Measurements from ENCODE around the gene PROSER1. TPM values are rescaled to one million over a fixed set of nuclear protein-coding genes. Genes with fewer than 3 reads are reported as not detected.
"Not testable (repeated sequence)": the region's sequence is repeated elsewhere in the genome, so short reads cannot be mapped to it uniquely, and the experiment has no call there.

PROSER1 gene
- total RNA-seq, 2 experiments from 2014 or later, result 47.3 to 51.2 TPM

DNA sequence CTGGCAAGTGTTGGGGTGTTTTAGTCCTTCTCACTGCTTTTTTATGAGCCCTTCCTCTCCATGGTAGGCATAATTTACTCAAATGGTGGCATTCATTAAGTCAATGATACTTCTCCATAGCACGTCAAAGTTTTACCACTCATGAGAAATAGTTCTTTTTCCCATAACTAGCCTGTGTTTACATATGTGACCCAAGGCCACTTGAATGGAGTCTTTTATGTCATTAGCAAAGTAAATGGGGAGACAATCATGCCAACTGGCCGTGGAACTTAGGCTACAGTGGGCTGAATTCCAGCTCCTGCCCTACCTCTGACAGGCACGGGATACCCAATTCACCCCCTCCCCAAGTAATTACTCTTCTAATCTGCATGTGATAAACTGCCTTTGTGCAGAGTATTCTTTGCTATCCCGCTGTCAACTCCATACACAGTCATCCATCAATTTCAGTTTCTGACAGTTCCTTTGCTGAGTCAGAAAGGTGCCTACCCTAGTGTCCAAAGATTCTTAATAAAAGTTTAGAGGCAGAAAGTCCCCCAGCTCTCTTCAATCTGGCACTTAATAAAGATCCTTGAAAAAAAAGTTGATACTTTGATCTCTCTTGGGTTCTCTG is 16.9 kb downstream of the PROSER1 start:
- DNase-seq, result no peak
- H3K27me3 Mint-ChIP-seq, result no peaks in the 10 kb centered on the region
- no peak overlapping the region for H3K27ac Mint-ChIP-seq
- H3K36me3 Mint-ChIP-seq (ENCODE audit: low read depth), result peaks cover 51% of the 10 kb centered on the region
- no peaks in the 10 kb centered on the region for H3K9me3 Mint-ChIP-seq
- H3K4me3 Mint-ChIP-seq, result no peak overlapping the region
- H3K4me1 Mint-ChIP-seq, result peaks cover 17% of the 10 kb centered on the region
- ChIA-PET CTCF (no interaction called here), POLR2A (no interaction called here)

DNA sequence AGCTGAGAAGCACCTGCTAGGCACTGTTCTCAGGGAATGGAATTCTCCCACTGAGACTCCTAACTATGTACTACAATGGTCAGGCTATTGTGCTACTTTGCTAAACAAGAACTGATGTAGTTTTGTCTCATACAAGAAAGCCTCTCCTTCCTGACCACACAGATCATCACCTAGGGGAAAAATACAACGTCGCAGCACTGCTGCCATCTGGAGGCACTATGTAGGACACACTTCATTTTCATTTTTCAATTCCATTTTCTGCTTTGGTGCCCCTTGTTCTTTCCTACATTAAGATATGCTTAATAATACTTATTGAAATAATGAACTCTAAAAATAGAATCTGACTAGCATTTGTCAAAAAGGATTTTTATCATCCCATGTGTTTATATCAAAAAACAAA is 21.1 kb downstream of the PROSER1 start:
- peaks cover 52% of the 10 kb centered on the region for H3K36me3 Mint-ChIP-seq (ENCODE audit: low read depth)
- CTCF ChIA-PET, result interaction anchor here (0.6 kb wide), 1 partner anchor 41 kb away, joined by 3 read pairs; no protein-coding TSS in a partner anchor
- peaks cover 17% of the 10 kb centered on the region for H3K4me1 Mint-ChIP-seq
- POLR2A ChIA-PET, result interaction anchor here (0.6 kb wide), 1 partner anchor 10 kb away, joined by 3 read pairs; no protein-coding TSS in a partner anchor
- H3K27me3 Mint-ChIP-seq, result no peaks in the 10 kb centered on the region
- no peak overlapping the region for H3K27ac Mint-ChIP-seq
- H3K9me3 Mint-ChIP-seq, result no peaks in the 10 kb centered on the region
- peak; percentile 30 for DNase-seq
- no peak overlapping the region for H3K4me3 Mint-ChIP-seq

GRCh38 chr13:39016087-39016486 is 21.8 kb downstream of the PROSER1 start:
- peaks cover 17% of the 10 kb centered on the region for H3K4me1 Mint-ChIP-seq
- H3K36me3 Mint-ChIP-seq (ENCODE audit: low read depth), result peaks cover 55% of the 10 kb centered on the region
- POLR2A ChIA-PET, result no interaction called here
- H3K9me3 Mint-ChIP-seq, result no peaks in the 10 kb centered on the region
- H3K27ac Mint-ChIP-seq, result no peak overlapping the region
- CTCF ChIA-PET, result interaction anchor here (1.2 kb wide), 1 partner anchor 66 kb away, joined by 3 read pairs; no protein-coding TSS in a partner anchor
- no peak for DNase-seq
- H3K27me3 Mint-ChIP-seq, result no peaks in the 10 kb centered on the region
- H3K4me3 Mint-ChIP-seq, result no peak overlapping the region

GRCh38 chr13:39013462-39013861 is 24.4 kb downstream of the PROSER1 start:
- H3K36me3 Mint-ChIP-seq (ENCODE audit: low read depth), result peaks cover 63% of the 10 kb centered on the region
- H3K27me3 Mint-ChIP-seq, result no peaks in the 10 kb centered on the region
- ChIA-PET POLR2A (no interaction called here), CTCF (no interaction called here)
- no peak overlapping the region for H3K27ac Mint-ChIP-seq
- H3K4me1 Mint-ChIP-seq, result peaks cover 13% of the 10 kb centered on the region
- no peak for DNase-seq
- H3K4me3 Mint-ChIP-seq, result no peak overlapping the region
- no peaks in the 10 kb centered on the region for H3K9me3 Mint-ChIP-seq

GRCh38 chr13:39012608-39013007 is 25.3 kb downstream of the PROSER1 start:
- Mint-ChIP-seq H3K27me3 (no peaks in the 10 kb centered on the region), H3K27ac (no peak overlapping the region), H3K36me3 (ENCODE audit: low read depth) (peaks cover 68% of the 10 kb centered on the region), H3K4me1 (peaks cover 5% of the 10 kb centered on the region), H3K9me3 (no peaks in the 10 kb centered on the region), H3K4me3 (no peak overlapping the region)
- ChIA-PET POLR2A (no interaction called here), CTCF (no interaction called here)
- DNase-seq, result no peak

GRCh38 chr13:39006371-39007111 is 31.3 kb downstream of the PROSER1 start:
- not testable (repeated sequence) for H3K9me3 Mint-ChIP-seq
- CTCF ChIA-PET, result interaction anchor here (0.6 kb wide), 1 partner anchor 110 kb away, joined by 4 read pairs; no protein-coding TSS in a partner anchor

GRCh38 chr13:38998739-38999138 is 39.1 kb downstream of the PROSER1 start:
- H3K4me1 Mint-ChIP-seq, result no peaks in the 10 kb centered on the region
- peaks cover 3% of the 10 kb centered on the region for H3K27me3 Mint-ChIP-seq
- ChIA-PET POLR2A (no interaction called here), CTCF (no interaction called here)
- H3K27ac Mint-ChIP-seq, result no peak overlapping the region
- no peak for DNase-seq
- no peaks in the 10 kb centered on the region for H3K36me3 Mint-ChIP-seq (ENCODE audit: low read depth)
- no peaks in the 10 kb centered on the region for H3K9me3 Mint-ChIP-seq
- H3K4me3 Mint-ChIP-seq, result no peak overlapping the region

More at GRCh38 chr13:39006371-39007111, 31.3 kb downstream of the PROSER1 start:
- H3K27me3 Mint-ChIP-seq, H3K4me3 Mint-ChIP-seq, H3K27ac Mint-ChIP-seq, H3K4me1 Mint-ChIP-seq, DNase-seq: not testable (repeated sequence)
- peaks cover 28% of the 10 kb centered on the region for H3K36me3 Mint-ChIP-seq (ENCODE audit: low read depth)
- POLR2A ChIA-PET, result interaction anchor here (0.6 kb wide), 1 partner anchor 11 kb away, joined by 3 read pairs; no protein-coding TSS in a partner anchor

DNA sequence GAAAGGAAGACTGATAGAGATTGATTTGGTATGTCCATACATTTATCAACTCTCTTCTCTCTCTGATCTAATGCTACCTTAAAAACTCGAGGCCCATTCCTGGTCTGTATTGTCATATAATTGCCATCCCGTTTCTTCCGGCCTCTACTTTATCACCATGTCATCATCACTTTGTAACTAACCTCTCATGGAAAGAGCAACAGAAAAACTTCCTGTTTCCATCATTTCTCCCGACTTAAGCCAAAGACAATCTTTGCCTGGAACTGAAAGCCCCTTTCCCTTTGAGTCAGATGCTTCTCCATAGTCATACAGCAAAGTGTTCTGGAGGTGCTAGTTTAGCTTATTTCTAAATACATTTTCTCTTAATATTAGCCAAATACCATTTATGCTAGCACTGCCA is 44.5 kb downstream of the PROSER1 start:
- ChIA-PET CTCF (interaction anchor here (0.6 kb wide), 1 partner anchor 16 kb away, joined by 8 read pairs; no protein-coding TSS in a partner anchor), POLR2A (no interaction called here)
- Mint-ChIP-seq H3K27ac (no peak overlapping the region), H3K36me3 (ENCODE audit: low read depth) (no peaks in the 10 kb centered on the region), H3K4me1 (no peaks in the 10 kb centered on the region), H3K27me3 (peaks cover 6% of the 10 kb centered on the region), H3K4me3 (no peak overlapping the region), H3K9me3 (no peaks in the 10 kb centered on the region)
- DNase-seq, result no peak

DNA sequence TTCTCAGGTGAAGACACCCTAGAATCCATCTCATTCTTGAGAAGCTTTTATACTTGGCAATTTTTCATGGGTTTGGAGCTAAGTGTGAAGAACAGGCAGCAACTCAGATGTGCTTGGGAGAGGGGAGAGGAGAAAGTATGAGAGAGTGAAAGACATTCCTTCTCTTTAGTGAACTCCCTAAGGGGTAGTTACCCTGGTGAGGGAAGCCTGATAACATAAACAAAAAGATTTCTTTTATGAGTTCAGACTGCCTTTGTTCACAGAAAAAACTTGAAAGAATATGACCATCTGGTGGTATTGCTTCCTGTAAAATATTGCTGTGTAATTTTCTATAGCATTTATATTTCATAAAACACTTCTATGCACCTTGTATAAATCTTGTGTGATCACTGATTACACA is 47.2 kb downstream of the PROSER1 start, which contains the start of gene STOML3:
Gene STOML3 (minus strand): TSS at position 139 of the 400 bp plus-strand sequence. CDS start 110 bp downstream, at position 29.
- POLR2A ChIA-PET, result no interaction called here
- no peaks in the 10 kb centered on the region for H3K36me3 Mint-ChIP-seq (ENCODE audit: low read depth)
- no peak within 1 kb of the TSS for H3K4me3 Mint-ChIP-seq
- peaks cover 6% of the 10 kb centered on the region for H3K27me3 Mint-ChIP-seq
- CTCF ChIA-PET, result no interaction called here
- no peak for DNase-seq
- no peaks in the 10 kb centered on the region for H3K9me3 Mint-ChIP-seq
- H3K27ac Mint-ChIP-seq, result no peak within 1 kb of the TSS
- no peaks in the 10 kb centered on the region for H3K4me1 Mint-ChIP-seq

GRCh38 chr13:38981096-38981495 is 56.8 kb downstream of the PROSER1 start:
- POLR2A ChIA-PET, result no interaction called here
- H3K9me3 Mint-ChIP-seq, result no peaks in the 10 kb centered on the region
- H3K4me3 Mint-ChIP-seq, result no peak overlapping the region
- peaks cover 6% of the 10 kb centered on the region for H3K27me3 Mint-ChIP-seq
- H3K36me3 Mint-ChIP-seq (ENCODE audit: low read depth), result no peaks in the 10 kb centered on the region
- DNase-seq, result no peak
- CTCF ChIA-PET, result no interaction called here
- H3K27ac Mint-ChIP-seq, result no peak overlapping the region
- H3K4me1 Mint-ChIP-seq, result no peaks in the 10 kb centered on the region

DNA sequence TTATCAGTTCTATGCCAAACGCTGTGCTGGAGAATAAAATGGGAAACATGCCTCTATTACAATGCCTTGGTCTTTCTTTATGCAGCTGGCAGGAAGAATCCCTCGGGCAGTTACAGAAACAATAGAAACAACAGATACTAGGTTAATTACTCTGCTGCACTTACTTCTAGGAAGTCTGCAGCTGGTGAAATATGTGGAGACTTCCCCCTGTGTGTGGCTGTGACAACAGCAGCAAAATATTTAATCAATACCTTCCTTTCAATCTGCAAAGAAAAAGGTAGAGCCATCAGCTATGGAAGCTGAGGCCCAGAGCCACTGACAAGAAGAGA is 57.2 kb downstream of the PROSER1 start:
- no peak overlapping the region for H3K27ac Mint-ChIP-seq
- CTCF ChIA-PET, result no interaction called here
- no peaks in the 10 kb centered on the region for H3K9me3 Mint-ChIP-seq
- peaks cover 6% of the 10 kb centered on the region for H3K27me3 Mint-ChIP-seq
- no peak overlapping the region for H3K4me3 Mint-ChIP-seq
- POLR2A ChIA-PET, result no interaction called here
- H3K4me1 Mint-ChIP-seq, result no peaks in the 10 kb centered on the region
- DNase-seq, result no peak
- H3K36me3 Mint-ChIP-seq (ENCODE audit: low read depth), result no peaks in the 10 kb centered on the region

- Mint-ChIP-seq H3K27me3 (peaks cover 6% of the 10 kb centered on the region), H3K36me3 (ENCODE audit: low read depth) (no peaks in the 10 kb centered on the region), H3K4me3 (no peak overlapping the region), H3K9me3 (no peaks in the 10 kb centered on the region), H3K4me1 (no peaks in the 10 kb centered on the region), H3K27ac (no peak overlapping the region)
- POLR2A ChIA-PET, result no interaction called here
- DNase-seq, result no peak
- CTCF ChIA-PET, result interaction anchor here (1.0 kb wide), 1 partner anchor 11 kb away, joined by 3 read pairs; no protein-coding TSS in a partner anchor
Measured at GRCh38 chr13:38979891-38980749, 57.8 kb downstream of the PROSER1 start.
